ENCODE measurements around the gene FAM161A.

- TF ChIP-seq CTCF (IDR thresholded peaks at IDR 0.05) (no peak), EZH2 (IDR thresholded peaks at IDR 0.05; ENCODE audit: borderline replicate concordance, insufficient read depth, low read depth, low read length, poor library complexity, severe bottlenecking) (no peak)
Measured at GRCh38 chr2:61878761-61879160, 24.9 kb upstream of the FAM161A start.

All from B cell (primary cell).